ENCODE measurements around the gene FRK.
A peak's percentile ranks its signal among the peaks of the same experiment; 100 is the strongest.

Gene FRK

GRCh38 chr6:116012471-116012949, 48.2 kb downstream of the FRK start:
- Histone ChIP-seq H3K9ac (ENCODE audit: low read length) (no peak overlapping the region), H3K23ac (ENCODE audit: low read length) (no peak overlapping the region), H3K27me3 (ENCODE audit: insufficient read depth, low read length, poor library complexity) (no peaks in the 10 kb centered on the region), H3K79me1 (ENCODE audit: low read length) (no peaks in the 10 kb centered on the region), H2AK5ac (ENCODE audit: low read length) (no peak overlapping the region), H3K4me1 (ENCODE audit: control insufficient read depth, low read depth, low read length) (no peaks in the 10 kb centered on the region), H4K5ac (ENCODE audit: low read length) (no peak overlapping the region), H3K4me3 (ENCODE audit: low read length) (no peak overlapping the region), H2BK15ac (replicated peaks; ENCODE audit: low read depth) (no peak overlapping the region), H3K27ac (ENCODE audit: low read depth, low read length) (no peak overlapping the region), H3K79me2 (ENCODE audit: control insufficient read depth, insufficient read depth, low read length) (no peaks in the 10 kb centered on the region), H3K56ac (ENCODE audit: low read length) (no peak overlapping the region), H2BK5ac (ENCODE audit: low read length) (no peak overlapping the region), H4K8ac (ENCODE audit: low read depth, low read length) (no peak overlapping the region), H3K4ac (ENCODE audit: low read depth, low read length) (no peak overlapping the region), H3K18ac (ENCODE audit: low read length) (no peak overlapping the region), H2BK120ac (ENCODE audit: low read depth, low read length) (no peak overlapping the region), H3K36me3 (ENCODE audit: control insufficient read depth, insufficient read depth, low read length) (no peaks in the 10 kb centered on the region), H3K4me2 (ENCODE audit: low read length) (no peak overlapping the region)
- no peak for DNase-seq
- no CpG with 5 or more reads among the region's 1 CpG for WGBS (ENCODE audit: extremely low coverage, insufficient coverage, low lambda C conversion rate)

DNA sequence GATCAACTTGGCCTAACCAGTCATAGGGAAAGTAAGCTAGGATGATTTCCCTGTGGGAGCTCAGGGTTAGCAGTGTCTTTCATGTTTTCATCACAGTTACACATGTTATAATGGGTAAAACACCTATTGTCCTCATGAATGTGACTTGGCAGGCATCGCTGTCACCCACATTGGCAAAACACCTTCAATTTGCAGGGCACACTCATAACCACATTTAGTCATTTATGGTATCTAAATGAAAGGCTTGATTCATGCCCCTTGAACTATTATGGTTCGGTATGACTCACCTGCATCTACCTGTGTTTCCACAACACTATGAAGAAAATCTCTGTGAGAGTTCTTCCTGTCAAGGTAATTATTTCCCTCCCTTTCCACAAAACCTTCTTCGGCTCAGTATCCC, 49.2 kb downstream of the FRK start:
- no peak overlapping the region for H2AK5ac ChIP-seq (ENCODE audit: low read length)
- no peak overlapping the region for H3K27ac ChIP-seq (ENCODE audit: low read depth, low read length)
- no peak for DNase-seq
- no peaks in the 10 kb centered on the region for H3K79me2 ChIP-seq (ENCODE audit: control insufficient read depth, insufficient read depth, low read length)
- H4K5ac ChIP-seq (ENCODE audit: low read length): no peak overlapping the region
- H3K4me2 ChIP-seq (ENCODE audit: low read length): no peak overlapping the region
- H3K23ac ChIP-seq (ENCODE audit: low read length): no peak overlapping the region
- no CpG with 5 or more reads among the region's 3 CpGs for WGBS (ENCODE audit: extremely low coverage, insufficient coverage, low lambda C conversion rate)
- H2BK5ac ChIP-seq (ENCODE audit: low read length): no peak overlapping the region
- H3K56ac ChIP-seq (ENCODE audit: low read length): no peak overlapping the region
- no peak overlapping the region for H3K18ac ChIP-seq (ENCODE audit: low read length)
- no peak overlapping the region for H3K9ac ChIP-seq (ENCODE audit: low read length)
- H4K8ac ChIP-seq (ENCODE audit: low read depth, low read length): no peak overlapping the region
- H3K36me3 ChIP-seq (ENCODE audit: control insufficient read depth, insufficient read depth, low read length): no peaks in the 10 kb centered on the region
- H2BK120ac ChIP-seq (ENCODE audit: low read depth, low read length): no peak overlapping the region
- H3K4me3 ChIP-seq (ENCODE audit: low read length): no peak overlapping the region
- no peaks in the 10 kb centered on the region for H3K4me1 ChIP-seq (ENCODE audit: control insufficient read depth, low read depth, low read length)
- no peaks in the 10 kb centered on the region for H3K79me1 ChIP-seq (ENCODE audit: low read length)
- H2BK15ac ChIP-seq (replicated peaks; ENCODE audit: low read depth): no peak overlapping the region
- H3K27me3 ChIP-seq (ENCODE audit: insufficient read depth, low read length, poor library complexity): no peaks in the 10 kb centered on the region
- no peak overlapping the region for H3K4ac ChIP-seq (ENCODE audit: low read depth, low read length)

- Histone ChIP-seq H3K36me3 (ENCODE audit: control insufficient read depth, insufficient read depth, low read length) (no peaks in the 10 kb centered on the region), H3K79me2 (ENCODE audit: control insufficient read depth, insufficient read depth, low read length) (no peaks in the 10 kb centered on the region), H3K23ac (ENCODE audit: low read length) (no peak overlapping the region), H3K4me2 (ENCODE audit: low read length) (no peak overlapping the region), H3K27ac (ENCODE audit: low read depth, low read length) (no peak overlapping the region), H2BK120ac (ENCODE audit: low read depth, low read length) (no peak overlapping the region), H2BK5ac (ENCODE audit: low read length) (no peak overlapping the region), H3K9ac (ENCODE audit: low read length) (no peak overlapping the region), H4K5ac (ENCODE audit: low read length) (no peak overlapping the region), H3K56ac (ENCODE audit: low read length) (no peak overlapping the region), H3K27me3 (ENCODE audit: insufficient read depth, low read length, poor library complexity) (no peaks in the 10 kb centered on the region), H2BK15ac (replicated peaks; ENCODE audit: low read depth) (no peak overlapping the region), H3K79me1 (ENCODE audit: low read length) (no peaks in the 10 kb centered on the region), H4K8ac (ENCODE audit: low read depth, low read length) (no peak overlapping the region), H3K18ac (ENCODE audit: low read length) (no peak overlapping the region), H2AK5ac (ENCODE audit: low read length) (no peak overlapping the region), H3K4ac (ENCODE audit: low read depth, low read length) (no peak overlapping the region), H3K4me3 (ENCODE audit: low read length) (no peak overlapping the region), H3K4me1 (ENCODE audit: control insufficient read depth, low read depth, low read length) (no peaks in the 10 kb centered on the region)
- WGBS (ENCODE audit: extremely low coverage, insufficient coverage, low lambda C conversion rate): no CpG with 5 or more reads among the region's 3 CpGs
- peak; percentile 72 for DNase-seq
These were observed 49.8 kb downstream of the FRK start for GRCh38 chr6:116010790-116011401.

GRCh38 chr6:116010386-116010785, 50.3 kb downstream of the FRK start:
- Histone ChIP-seq H3K56ac (ENCODE audit: low read length) (no peak overlapping the region), H3K79me2 (ENCODE audit: control insufficient read depth, insufficient read depth, low read length) (no peaks in the 10 kb centered on the region), H3K27ac (ENCODE audit: low read depth, low read length) (no peak overlapping the region), H2AK5ac (ENCODE audit: low read length) (no peak overlapping the region), H3K4me2 (ENCODE audit: low read length) (no peak overlapping the region), H3K9ac (ENCODE audit: low read length) (no peak overlapping the region), H3K79me1 (ENCODE audit: low read length) (no peaks in the 10 kb centered on the region), H3K23ac (ENCODE audit: low read length) (no peak overlapping the region), H3K4ac (ENCODE audit: low read depth, low read length) (no peak overlapping the region), H3K4me3 (ENCODE audit: low read length) (no peak overlapping the region), H4K8ac (ENCODE audit: low read depth, low read length) (no peak overlapping the region), H2BK15ac (replicated peaks; ENCODE audit: low read depth) (no peak overlapping the region), H4K5ac (ENCODE audit: low read length) (no peak overlapping the region), H3K4me1 (ENCODE audit: control insufficient read depth, low read depth, low read length) (no peaks in the 10 kb centered on the region), H3K27me3 (ENCODE audit: insufficient read depth, low read length, poor library complexity) (no peaks in the 10 kb centered on the region), H2BK120ac (ENCODE audit: low read depth, low read length) (no peak overlapping the region), H3K36me3 (ENCODE audit: control insufficient read depth, insufficient read depth, low read length) (no peaks in the 10 kb centered on the region), H2BK5ac (ENCODE audit: low read length) (no peak overlapping the region), H3K18ac (ENCODE audit: low read length) (no peak overlapping the region)
- no peak for DNase-seq
- WGBS (ENCODE audit: extremely low coverage, insufficient coverage, low lambda C conversion rate): no CpG with 5 or more reads among the region's 3 CpGs

- H3K4me2 ChIP-seq (ENCODE audit: low read length): no peak overlapping the region
- H4K8ac ChIP-seq (ENCODE audit: low read depth, low read length): no peak overlapping the region
- H2AK5ac ChIP-seq (ENCODE audit: low read length): no peak overlapping the region
- H3K79me2 ChIP-seq (ENCODE audit: control insufficient read depth, insufficient read depth, low read length): no peaks in the 10 kb centered on the region
- no CpG with 5 or more reads among the region's 6 CpGs for WGBS (ENCODE audit: extremely low coverage, insufficient coverage, low lambda C conversion rate)
- no peak overlapping the region for H3K4ac ChIP-seq (ENCODE audit: low read depth, low read length)
- no peak overlapping the region for H4K5ac ChIP-seq (ENCODE audit: low read length)
- no peaks in the 10 kb centered on the region for H3K36me3 ChIP-seq (ENCODE audit: control insufficient read depth, insufficient read depth, low read length)
- no peak overlapping the region for H2BK5ac ChIP-seq (ENCODE audit: low read length)
- H3K79me1 ChIP-seq (ENCODE audit: low read length): no peaks in the 10 kb centered on the region
- H2BK15ac ChIP-seq (replicated peaks; ENCODE audit: low read depth): no peak overlapping the region
- H3K56ac ChIP-seq (ENCODE audit: low read length): no peak overlapping the region
- H2BK120ac ChIP-seq (ENCODE audit: low read depth, low read length): no peak overlapping the region
- no peaks in the 10 kb centered on the region for H3K27me3 ChIP-seq (ENCODE audit: insufficient read depth, low read length, poor library complexity)
- no peak overlapping the region for H3K18ac ChIP-seq (ENCODE audit: low read length)
- H3K4me1 ChIP-seq (ENCODE audit: control insufficient read depth, low read depth, low read length): no peaks in the 10 kb centered on the region
- no peak overlapping the region for H3K27ac ChIP-seq (ENCODE audit: low read depth, low read length)
- H3K4me3 ChIP-seq (ENCODE audit: low read length): no peak overlapping the region
- no peak overlapping the region for H3K23ac ChIP-seq (ENCODE audit: low read length)
- DNase-seq: peak; percentile 32
- no peak overlapping the region for H3K9ac ChIP-seq (ENCODE audit: low read length)
These were observed 52.0 kb downstream of the FRK start for GRCh38 chr6:116008470-116009243.

Data from mesendoderm (in vitro differentiated cells).